Fibroblast of lung (primary cell): ENCODE data around the gene ASTL. TPM values are rescaled to one million over a fixed set of nuclear protein-coding genes. Genes with fewer than 3 reads are reported as not detected.
A peak's percentile ranks its signal among the peaks of the same experiment; 100 is the strongest.

ENCODE experiments used
- DNase-seq, 2 donors: peaks; one replicate each; pipeline versions ENCODE4 v3.0.0 to v3.0.0-alpha.2; 2010; ENCODE audit warnings: low read depth in 2 of 2
- H2AFZ ChIP-seq: 2 replicates; pipeline ENCODE4 v1.5.1; 2012; ENCODE audit warnings: low read length, control low read depth, inconsistent platforms
- H3K27ac ChIP-seq: 2 replicates; pipeline ENCODE4 v1.5.1; 2011; ENCODE audit warnings: low read length, control low read depth; ENCODE audit not compliant: insufficient read depth
- H3K27me3 ChIP-seq: 2 replicates; pipeline ENCODE4 v1.5.1; 2011; ENCODE audit warnings: mild to moderate bottlenecking, low read length; ENCODE audit not compliant: control insufficient read depth, insufficient read depth
- H3K36me3 ChIP-seq: 2 replicates; pipeline ENCODE4 v1.5.1; 2011; ENCODE audit warnings: low read length; ENCODE audit not compliant: control insufficient read depth, insufficient read depth
- H3K4me1 ChIP-seq: 2 replicates; pipeline ENCODE4 v1.5.1; 2011; ENCODE audit warnings: low read length; ENCODE audit not compliant: control insufficient read depth, insufficient read depth; ENCODE audit errors: extremely low read depth
- H3K4me2 ChIP-seq: 2 replicates; pipeline ENCODE4 v1.5.1; 2011; ENCODE audit warnings: low read length, control low read depth; ENCODE audit not compliant: insufficient read depth; ENCODE audit errors: extremely low read depth
- H3K4me3 ChIP-seq, 4 experiments: fragments of 200-600 bp in 1 of 4; sonication (generic) in 1 of 4; replicated peaks in 1 of 4; 2 replicates each; pipeline ENCODE4 v1.5.1; 2011 to 2016; ENCODE audit warnings: low read length in 4 of 4, low read depth in 3 of 4, mild to moderate bottlenecking in 3 of 4, control low read depth in 2 of 4, inconsistent platforms in 1 of 4, mixed read lengths in 1 of 4; ENCODE audit not compliant: insufficient read depth in 1 of 4; ENCODE audit errors: control extremely low read depth in 1 of 4
- H3K79me2 ChIP-seq: 2 replicates; pipeline ENCODE4 v1.5.1; 2012; ENCODE audit warnings: mild to moderate bottlenecking, low read length, inconsistent platforms; ENCODE audit not compliant: control insufficient read depth, insufficient read depth
- H3K9ac ChIP-seq: 2 replicates; pipeline ENCODE4 v1.5.1; 2011; ENCODE audit warnings: mild to moderate bottlenecking, low read length, control low read depth; ENCODE audit not compliant: insufficient read depth
- H3K9me3 ChIP-seq: 2 replicates; pipeline ENCODE4 v1.5.1; 2012; ENCODE audit warnings: low read depth, low read length; ENCODE audit not compliant: control insufficient read depth, insufficient read depth
- H4K20me1 ChIP-seq: 2 replicates; pipeline ENCODE4 v1.5.1; 2011; ENCODE audit warnings: low read length; ENCODE audit not compliant: control insufficient read depth, insufficient read depth; ENCODE audit errors: extremely low read depth
- CTCF ChIP-seq, 2 donors: IDR thresholded peaks in 1 of 2; conservative IDR thresholded peaks in 1 of 2; 1 replicate in 1 of 2; 2 replicates in 1 of 2; pipeline ENCODE4 v1.5.1; 2011 to 2012; ENCODE audit warnings: low read length in 2 of 2, control low read depth in 1 of 2, inconsistent platforms in 1 of 2, low read depth in 1 of 2, mild to moderate bottlenecking in 1 of 2
- EZH2 ChIP-seq: IDR thresholded peaks from 2 replicates; pipeline ENCODE4 v1.5.1; 2012; ENCODE audit warnings: low read length, control low read depth, mild to moderate bottlenecking; ENCODE audit errors: missing control alignments
- polyA plus RNA-seq, 2 donors: library from polyadenylated mRNA; depleted of rRNA in 1 of 2; stranded (reverse) in 1 of 2; unstranded in 1 of 2; fragments of >200 nt; gene quantifications; 2 replicates each; pipeline ENCODE4 v1.2.1, GENCODE V29; 2011 to 2012; ENCODE audit warnings: missing spikeins in 1 of 2
- total RNA-seq: library from RNA; depleted of rRNA; stranded (reverse); fragments of >200 nt; gene quantifications from 2 replicates; pipeline ENCODE4 v1.2.1, GENCODE V29; 2014

Gene ASTL
- total and polyA plus RNA-seq, 2 donors (not counting 1 experiment from before 2014, with no cell fraction given): not detected

GRCh38 chr2:96115631-96116423, 22.5 kb downstream of the ASTL start:
- no peak for TF ChIP-seq CTCF (conservative IDR thresholded peaks at IDR 0.05 in 1 of 2, IDR thresholded peaks at IDR 0.05 in 1 of 2; ENCODE audit: low read depth in 1 of 2, low read length in 2 of 2)
- peak; percentile 85 for TF ChIP-seq EZH2

DNA sequence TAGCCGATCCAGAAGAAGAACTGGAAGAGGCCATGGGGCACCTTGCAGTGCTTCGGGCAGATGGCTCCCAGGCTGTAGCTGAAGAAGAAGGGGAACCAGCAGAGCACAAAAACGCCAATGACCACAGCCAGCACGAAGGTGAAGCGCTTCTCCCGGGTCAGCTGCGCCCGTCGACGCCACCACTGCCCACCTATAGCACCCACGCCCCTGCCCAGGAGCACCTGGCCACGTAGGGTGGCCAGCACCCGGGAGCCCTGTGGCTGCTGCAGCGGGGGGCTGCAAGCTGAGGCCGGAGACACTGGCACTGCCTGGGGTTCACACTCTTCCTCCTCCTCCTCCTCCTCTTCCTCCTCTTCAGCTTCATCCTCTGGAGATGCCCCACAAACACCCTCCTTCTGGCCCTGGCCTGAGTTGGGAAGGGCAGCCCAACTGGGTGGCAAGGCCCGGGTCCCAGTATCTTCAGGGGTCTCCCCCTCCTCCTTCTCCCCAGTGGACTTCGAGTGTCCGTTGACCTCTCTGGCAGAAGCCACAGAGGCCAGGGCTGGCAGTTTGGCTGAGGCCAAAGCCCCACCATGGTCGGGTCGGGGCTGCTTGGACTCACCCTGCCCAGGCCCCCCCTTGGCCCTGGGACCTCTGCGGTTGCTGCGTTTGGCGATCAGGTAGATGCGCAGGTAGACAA, 23.3 kb downstream of the ASTL start:
- H4K20me1 ChIP-seq: no peaks in the 10 kb centered on the region
- no peak overlapping the region for H3K27ac ChIP-seq
- no peaks in the 10 kb centered on the region for H3K9me3 ChIP-seq
- H3K4me1 ChIP-seq: no peaks in the 10 kb centered on the region
- TF ChIP-seq EZH2: no peak
- TF ChIP-seq CTCF (conservative IDR thresholded peaks at IDR 0.05 in 1 of 2, IDR thresholded peaks at IDR 0.05 in 1 of 2; ENCODE audit: low read depth in 1 of 2, low read length in 2 of 2): no peak
- peaks cover 29% of the 10 kb centered on the region for H3K27me3 ChIP-seq
- no peak overlapping the region for H3K4me2 ChIP-seq
- H2AFZ ChIP-seq: no peak overlapping the region
- no peak for DNase-seq
- no peaks in the 10 kb centered on the region for H3K79me2 ChIP-seq
- H3K9ac ChIP-seq: no peak overlapping the region
- no peak overlapping the region for H3K4me3 ChIP-seq
- no peaks in the 10 kb centered on the region for H3K36me3 ChIP-seq

More at GRCh38 chr2:96115631-96116423, 22.5 kb downstream of the ASTL start:
- Histone ChIP-seq H3K9me3 (no peaks in the 10 kb centered on the region), H2AFZ (no peak overlapping the region), H3K4me2 (no peak overlapping the region), H3K27ac (no peak overlapping the region), H3K9ac (no peak overlapping the region), H3K4me1 (no peaks in the 10 kb centered on the region), H4K20me1 (no peaks in the 10 kb centered on the region), H3K36me3 (no peaks in the 10 kb centered on the region), H3K79me2 (no peaks in the 10 kb centered on the region), H3K27me3 (peaks cover 36% of the 10 kb centered on the region), H3K4me3 (no peak overlapping the region)
- DNase-seq: no peak

DNA sequence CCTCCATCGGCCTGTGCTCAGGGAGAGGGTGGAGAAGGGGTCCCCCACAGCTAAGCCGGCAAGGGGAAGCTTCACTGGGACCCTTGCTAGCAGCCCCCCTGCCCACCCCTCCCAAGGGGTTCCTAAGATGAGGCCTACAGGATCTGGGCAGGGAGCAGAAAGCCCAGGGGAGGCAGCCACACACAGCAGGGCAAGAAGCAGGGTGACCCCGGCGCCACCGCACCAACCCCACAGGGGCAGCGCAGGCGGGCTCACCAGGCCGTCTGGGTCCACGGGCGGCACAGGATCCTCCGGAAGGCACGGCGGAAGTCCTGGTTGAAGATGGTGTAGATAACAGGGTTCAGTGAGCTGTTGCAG, 23.8 kb downstream of the ASTL start:
- H3K79me2 ChIP-seq: no peaks in the 10 kb centered on the region
- H3K9ac ChIP-seq: no peak overlapping the region
- no peak for TF ChIP-seq CTCF (conservative IDR thresholded peaks at IDR 0.05 in 1 of 2, IDR thresholded peaks at IDR 0.05 in 1 of 2; ENCODE audit: low read depth in 1 of 2, low read length in 2 of 2)
- TF ChIP-seq EZH2: no peak
- no peak overlapping the region for H3K4me2 ChIP-seq
- peaks cover 30% of the 10 kb centered on the region for H3K27me3 ChIP-seq
- no peaks in the 10 kb centered on the region for H3K36me3 ChIP-seq
- H2AFZ ChIP-seq: no peak overlapping the region
- H3K9me3 ChIP-seq: no peaks in the 10 kb centered on the region
- H4K20me1 ChIP-seq: no peaks in the 10 kb centered on the region
- H3K27ac ChIP-seq: no peak overlapping the region
- H3K4me3 ChIP-seq: no peak overlapping the region
- H3K4me1 ChIP-seq: no peaks in the 10 kb centered on the region
- no peak for DNase-seq
